Smooth muscle cell (in vitro differentiated cells): ENCODE data around the gene CNTNAP2. TPM values are rescaled to one million over a fixed set of nuclear protein-coding genes. Genes with fewer than 3 reads are reported as not detected.

Source experiments
- DNase-seq: peaks from one replicate; lab custom pipeline; 2025; ENCODE audit not compliant: unreplicated experiment; lab: John Stamatoyannopoulos, UW
- H2AFZ ChIP-seq: fragments of 200-600 bp; sonication (generic); 2 replicates; pipeline ENCODE4 v1.6.0; 2016; ENCODE audit warnings: antibody characterized with exemption, low read depth, mild to moderate bottlenecking
- H3F3A ChIP-seq: fragments of 200-600 bp; sonication (generic); 2 replicates; pipeline ENCODE4 v1.6.0; 2017; ENCODE audit warnings: antibody characterized with exemption, low read depth
- H3K27ac ChIP-seq: fragments of 200-600 bp; sonication (generic); 2 replicates; pipeline ENCODE4 v1.5.1; 2016; ENCODE audit warnings: low read depth, mild to moderate bottlenecking
- H3K27me3 ChIP-seq: fragments of 200-600 bp; sonication (generic); 2 replicates; pipeline ENCODE4 v1.6.1; 2016; ENCODE audit warnings: low read depth, mild to moderate bottlenecking
- H3K36me3 ChIP-seq: fragments of 200-600 bp; sonication (generic); 2 replicates; pipeline ENCODE4 v1.5.1; 2016; ENCODE audit warnings: low read depth
- H3K4me1 ChIP-seq: fragments of 200-600 bp; sonication (generic); 2 replicates; pipeline ENCODE4 v1.5.1; 2016; ENCODE audit warnings: low read depth
- H3K4me2 ChIP-seq: fragments of 200-600 bp; sonication (generic); 2 replicates; pipeline ENCODE4 v1.6.0; 2016; ENCODE audit warnings: mild to moderate bottlenecking
- H3K4me3 ChIP-seq: fragments of 200-600 bp; sonication (generic); 2 replicates; pipeline ENCODE4 v1.5.1; 2016; ENCODE audit warnings: mild to moderate bottlenecking
- H3K79me2 ChIP-seq: fragments of 200-600 bp; sonication (generic); 2 replicates; pipeline ENCODE4 v1.6.0; 2016; ENCODE audit warnings: low read depth, mild to moderate bottlenecking
- H3K9ac ChIP-seq: fragments of 200-600 bp; sonication (generic); 2 replicates; pipeline ENCODE4 v1.6.0; 2016; ENCODE audit warnings: low read depth
- H3K9me3 ChIP-seq: fragments of 200-600 bp; sonication (generic); replicated peaks from 2 replicates; pipeline ENCODE4 v1.5.1; 2016; ENCODE audit warnings: low read depth
- H4K20me1 ChIP-seq: fragments of 200-600 bp; sonication (generic); 2 replicates; pipeline ENCODE4 v1.6.0; 2016; ENCODE audit warnings: low read depth
- CTCF ChIP-seq: fragments of 200-600 bp; sonication (generic); IDR thresholded peaks from 2 replicates; pipeline ENCODE4 v1.5.1; 2017; ENCODE audit warnings: borderline replicate concordance, mild to moderate bottlenecking, antibody characterized with exemption; ENCODE audit not compliant: insufficient read depth, poor library complexity, severe bottlenecking
- WGBS: methylation state at CpG from one replicate; pipeline ENCODE4 v1.1.7; 2016; ENCODE audit warnings: low lambda C conversion rate; 5-methylcytosine and 5-hydroxymethylcytosine counted together
- polyA plus RNA-seq: library from polyadenylated mRNA; unstranded; fragments of >200 nt; fragmentation: Nextera tagmentation; extraction: Ambion mirVana; gene quantifications from 2 replicates; pipeline ENCODE4 v1.2.1, GENCODE V29; 2016
- total RNA-seq: library from RNA; depleted of rRNA; stranded (reverse); fragments of >200 nt; gene quantifications from 2 replicates; pipeline ENCODE4 v1.2.3, GENCODE V29; 2014

CNTNAP2 gene
- total and polyA plus RNA-seq, 2 experiments from 2014 or later = 1.7 to 9.0 TPM

GRCh38 chr7:147564786-147565476 is 1448.3 kb downstream of the CNTNAP2 start:
- TF ChIP-seq CTCF = no peak
- Histone ChIP-seq H3K36me3 (no peaks in the 10 kb centered on the region), H3K4me2 (no peak overlapping the region), H3K27ac (no peak overlapping the region), H3K9ac (no peak overlapping the region), H3K4me3 (no peak overlapping the region), H3K79me2 (no peaks in the 10 kb centered on the region), H3K4me1 (no peaks in the 10 kb centered on the region), H3K9me3 (peaks cover 2% of the 10 kb centered on the region), H3K27me3 (no peaks in the 10 kb centered on the region), H3F3A (no peaks in the 10 kb centered on the region), H2AFZ (no peak overlapping the region), H4K20me1 (no peaks in the 10 kb centered on the region)
- no peak for DNase-seq
- 96% methylated on average over 4 of the region's 4 CpGs for WGBS

GRCh38 chr7:147567043-147567442 is 1450.4 kb downstream of the CNTNAP2 start:
- Histone ChIP-seq H3K4me2 (no peak overlapping the region), H3K27ac (no peak overlapping the region), H3K4me1 (no peaks in the 10 kb centered on the region), H3K27me3 (no peaks in the 10 kb centered on the region), H3F3A (no peaks in the 10 kb centered on the region), H3K9ac (no peak overlapping the region), H2AFZ (no peak overlapping the region), H3K4me3 (no peak overlapping the region), H3K36me3 (no peaks in the 10 kb centered on the region), H3K9me3 (peaks cover 2% of the 10 kb centered on the region), H3K79me2 (no peaks in the 10 kb centered on the region), H4K20me1 (no peaks in the 10 kb centered on the region)
- 55% methylated on average over 3 of the region's 3 CpGs for WGBS
- DNase-seq = no peak
- no peak for TF ChIP-seq CTCF

- Histone ChIP-seq H3K4me2 (peak overlapping the region; percentile 81), H2AFZ (peak overlapping the region; percentile 88), H3K9ac (no peak overlapping the region)
These were observed 1452.7 kb downstream of the CNTNAP2 start for GRCh38 chr7:147569116-147569913.

More at GRCh38 chr7:147569116-147569913, 1452.7 kb downstream of the CNTNAP2 start:
- Histone ChIP-seq H3F3A (no peaks in the 10 kb centered on the region), H3K79me2 (no peaks in the 10 kb centered on the region), H3K4me3 (peak overlapping the region; percentile 39), H3K4me1 (no peaks in the 10 kb centered on the region), H4K20me1 (no peaks in the 10 kb centered on the region), H3K27me3 (no peaks in the 10 kb centered on the region), H3K36me3 (no peaks in the 10 kb centered on the region), H3K27ac (no peak overlapping the region), H3K9me3 (no peaks in the 10 kb centered on the region)
- no peak for TF ChIP-seq CTCF
- 31% methylated on average over 6 of the region's 6 CpGs for WGBS
- no peak for DNase-seq
